ENCODE measurements around the gene VTI1B.
A peak's percentile ranks its signal among the peaks of the same experiment; 100 is the strongest.

VTI1B gene

GRCh38 chr14:67697006-67697405 is 22.6 kb upstream of the VTI1B start:
- TF ChIP-seq POLR2A (IDR thresholded peaks at IDR 0.05; ENCODE audit: low read length) (no peak), GATA1 (IDR thresholded peaks at IDR 0.05; ENCODE audit: low read depth, low read length) (no peak)
- DNase-seq: no peak

- TF ChIP-seq POLR2A (IDR thresholded peaks at IDR 0.05; ENCODE audit: low read length) (peak; percentile 89), GATA1 (IDR thresholded peaks at IDR 0.05; ENCODE audit: low read depth, low read length) (no peak)
- DNase-seq: peak; percentile 90 to 93
These were observed 21.0 kb upstream of the VTI1B start, which contains the start of gene RDH11 for GRCh38 chr14:67695394-67695949. Gene RDH11 (minus strand): TSS chr14:67695764. CDS start chr14:67695703, 61 bp downstream.

GRCh38 chr14:67694791-67695393 is 20.5 kb upstream of the VTI1B start:
- peak; percentile 91 to 92 for DNase-seq
- no peak for TF ChIP-seq GATA1 (IDR thresholded peaks at IDR 0.05; ENCODE audit: low read depth, low read length)
- TF ChIP-seq POLR2A (IDR thresholded peaks at IDR 0.05; ENCODE audit: low read length): peak; percentile 93

GRCh38 chr14:67690011-67690410 is 15.6 kb upstream of the VTI1B start:
- TF ChIP-seq POLR2A (IDR thresholded peaks at IDR 0.05; ENCODE audit: low read length) (no peak), GATA1 (IDR thresholded peaks at IDR 0.05; ENCODE audit: low read depth, low read length) (no peak)
- no peak for DNase-seq

- TF ChIP-seq GATA1 (IDR thresholded peaks at IDR 0.05; ENCODE audit: low read depth, low read length): no peak
- TF ChIP-seq POLR2A (IDR thresholded peaks at IDR 0.05; ENCODE audit: low read length): no peak
- DNase-seq: no peak
These were observed 9.4 kb upstream of the VTI1B start for GRCh38 chr14:67683842-67684241.

GRCh38 chr14:67680941-67681340 is 6.5 kb upstream of the VTI1B start:
- no peak for TF ChIP-seq POLR2A (IDR thresholded peaks at IDR 0.05; ENCODE audit: low read length)
- no peak for TF ChIP-seq GATA1 (IDR thresholded peaks at IDR 0.05; ENCODE audit: low read depth, low read length)
- DNase-seq: peak; percentile 77 to 82

GRCh38 chr14:67680121-67680602 is 5.7 kb upstream of the VTI1B start:
- TF ChIP-seq GATA1 (IDR thresholded peaks at IDR 0.05; ENCODE audit: low read depth, low read length) (no peak), POLR2A (IDR thresholded peaks at IDR 0.05; ENCODE audit: low read length) (peak; percentile 56)
- DNase-seq: peak; percentile 94 to 95

GRCh38 chr14:67679006-67679405 is 4.6 kb upstream of the VTI1B start:
- DNase-seq: peak; percentile 62 to 68
- TF ChIP-seq GATA1 (IDR thresholded peaks at IDR 0.05; ENCODE audit: low read depth, low read length) (no peak), POLR2A (IDR thresholded peaks at IDR 0.05; ENCODE audit: low read length) (no peak)

GRCh38 chr14:67675219-67675582 is 769 bp upstream of the VTI1B start:
- DNase-seq: peak; percentile 42 to 64
- no peak for TF ChIP-seq POLR2A (IDR thresholded peaks at IDR 0.05; ENCODE audit: low read length)
- TF ChIP-seq GATA1 (IDR thresholded peaks at IDR 0.05; ENCODE audit: low read depth, low read length): no peak

GRCh38 chr14:67674139-67674479 is 323 bp downstream of the VTI1B start:
- TF ChIP-seq POLR2A (IDR thresholded peaks at IDR 0.05; ENCODE audit: low read length) (no peak), GATA1 (IDR thresholded peaks at IDR 0.05; ENCODE audit: low read depth, low read length) (no peak)
- DNase-seq: peak; percentile 66 to 83

- DNase-seq: no peak
- TF ChIP-seq POLR2A (IDR thresholded peaks at IDR 0.05; ENCODE audit: low read length) (no peak), GATA1 (IDR thresholded peaks at IDR 0.05; ENCODE audit: low read depth, low read length) (no peak)
These were observed 981 bp downstream of the VTI1B start for GRCh38 chr14:67673451-67673850.

GRCh38 chr14:67668559-67668958 is 5.9 kb downstream of the VTI1B start:
- DNase-seq: no peak
- TF ChIP-seq GATA1 (IDR thresholded peaks at IDR 0.05; ENCODE audit: low read depth, low read length) (no peak), POLR2A (IDR thresholded peaks at IDR 0.05; ENCODE audit: low read length) (no peak)

GRCh38 chr14:67666750-67667449 is 7.5 kb downstream of the VTI1B start:
- TF ChIP-seq GATA1 (IDR thresholded peaks at IDR 0.05; ENCODE audit: low read depth, low read length) (no peak), POLR2A (IDR thresholded peaks at IDR 0.05; ENCODE audit: low read length) (no peak)
- peak; percentile 80 to 89 for DNase-seq

GRCh38 chr14:67665868-67666267 is 8.6 kb downstream of the VTI1B start:
- peak; percentile 24 to 66 for DNase-seq
- TF ChIP-seq GATA1 (IDR thresholded peaks at IDR 0.05; ENCODE audit: low read depth, low read length) (no peak), POLR2A (IDR thresholded peaks at IDR 0.05; ENCODE audit: low read length) (no peak)

GRCh38 chr14:67663633-67664032 is 10.8 kb downstream of the VTI1B start:
- TF ChIP-seq POLR2A (IDR thresholded peaks at IDR 0.05; ENCODE audit: low read length): no peak
- TF ChIP-seq GATA1 (IDR thresholded peaks at IDR 0.05; ENCODE audit: low read depth, low read length): no peak
- DNase-seq: no peak

Measured in erythroblast (primary cell).